SJCRH30 (cell line): ENCODE data around the gene CDH6. TPM values are rescaled to one million over a fixed set of nuclear protein-coding genes. Genes with fewer than 3 reads are reported as not detected.

Experiments
- DNase-seq, 2 experiments: peaks; one replicate each; pipeline ENCODE4 v3.0.0-alpha.2; 2015 to 2020
- H3K27ac ChIP-seq: fragments of 250-450 bp; sonication (Bioruptor Pico); 2 replicates; pipeline ENCODE4 v1.5.1; 2020; ENCODE audit warnings: mild to moderate bottlenecking, moderate library complexity
- H3K27me3 ChIP-seq: fragments of 250-450 bp; sonication (Bioruptor Pico); 2 replicates; pipeline ENCODE4 v1.5.1; 2020; ENCODE audit warnings: mild to moderate bottlenecking, moderate library complexity
- H3K36me3 ChIP-seq: fragments of 250-450 bp; sonication (Bioruptor Pico); 2 replicates; pipeline ENCODE4 v1.5.1; 2020; ENCODE audit warnings: mild to moderate bottlenecking, moderate library complexity
- H3K4me1 ChIP-seq: fragments of 250-450 bp; sonication (Bioruptor Pico); 2 replicates; pipeline ENCODE4 v1.5.1; 2020; ENCODE audit warnings: mild to moderate bottlenecking, moderate library complexity
- H3K4me3 ChIP-seq: fragments of 250-450 bp; sonication (Bioruptor Pico); 2 replicates; pipeline ENCODE4 v1.5.1; 2020; ENCODE audit warnings: mild to moderate bottlenecking, moderate library complexity
- H3K9me3 ChIP-seq: fragments of 250-450 bp; sonication (Bioruptor Pico); replicated peaks from 2 replicates; pipeline ENCODE4 v1.5.1; 2020; ENCODE audit warnings: mild to moderate bottlenecking, moderate library complexity
- total RNA-seq: library from RNA; depleted of rRNA; stranded (reverse); fragments of >200 nt; shearing (Covaris generic); gene quantifications from 2 replicates; pipeline ENCODE4 v1.2.3, GENCODE V29; 2014

Gene CDH6
- total RNA-seq, 1 experiment from 2014 or later = 8.3 TPM

DNA sequence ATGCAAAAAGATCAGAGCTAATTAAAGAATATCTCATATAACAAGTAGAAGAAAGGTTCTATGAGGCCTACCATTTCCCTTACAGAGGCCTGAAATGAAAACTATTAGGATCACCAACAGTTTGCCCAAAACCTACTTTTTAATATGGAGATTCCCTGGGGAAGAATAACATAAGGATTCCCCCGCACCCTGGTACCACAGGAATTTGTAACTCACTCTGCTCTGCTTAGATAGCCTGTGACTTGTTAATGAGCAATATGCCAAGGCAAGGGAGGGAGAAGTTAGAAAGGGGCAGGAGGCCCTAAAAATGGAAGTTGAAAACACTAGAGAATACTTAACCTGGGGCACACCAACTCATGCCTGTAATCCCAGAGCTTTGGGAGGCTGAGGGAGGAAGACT lies 107.0 kb downstream of the CDH6 start:
- no peak for DNase-seq
- Histone ChIP-seq H3K27ac (no peak overlapping the region), H3K4me3 (no peak overlapping the region), H3K4me1 (no peaks in the 10 kb centered on the region), H3K27me3 (no peaks in the 10 kb centered on the region), H3K36me3 (peaks cover 2% of the 10 kb centered on the region; the same call in 1 of the 2 replicates), H3K9me3 (no peaks in the 10 kb centered on the region)

DNA sequence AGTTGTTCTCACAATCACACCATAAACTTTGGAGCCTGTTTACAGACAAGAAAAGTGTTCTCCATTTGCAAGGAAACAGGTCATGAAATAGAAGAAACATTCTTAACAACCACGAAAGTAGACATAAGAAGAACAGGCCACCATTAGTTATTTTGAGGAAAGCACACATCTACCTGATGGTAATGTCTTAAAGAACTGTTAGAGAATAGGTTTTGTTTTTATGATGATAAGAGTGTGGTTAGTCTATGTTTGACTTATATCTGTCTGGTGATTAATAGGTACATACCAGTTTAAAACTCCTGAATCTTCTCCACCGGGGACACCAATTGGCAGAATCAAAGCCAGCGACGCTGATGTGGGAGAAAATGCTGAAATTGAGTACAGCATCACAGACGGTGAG lies 108.3 kb downstream of the CDH6 start:
- Histone ChIP-seq H3K9me3 (no peaks in the 10 kb centered on the region), H3K36me3 (peaks cover 2% of the 10 kb centered on the region; the same call in 1 of the 2 replicates), H3K4me3 (no peak overlapping the region), H3K27me3 (no peaks in the 10 kb centered on the region), H3K27ac (no peak overlapping the region), H3K4me1 (no peaks in the 10 kb centered on the region)
- DNase-seq = no peak

DNA sequence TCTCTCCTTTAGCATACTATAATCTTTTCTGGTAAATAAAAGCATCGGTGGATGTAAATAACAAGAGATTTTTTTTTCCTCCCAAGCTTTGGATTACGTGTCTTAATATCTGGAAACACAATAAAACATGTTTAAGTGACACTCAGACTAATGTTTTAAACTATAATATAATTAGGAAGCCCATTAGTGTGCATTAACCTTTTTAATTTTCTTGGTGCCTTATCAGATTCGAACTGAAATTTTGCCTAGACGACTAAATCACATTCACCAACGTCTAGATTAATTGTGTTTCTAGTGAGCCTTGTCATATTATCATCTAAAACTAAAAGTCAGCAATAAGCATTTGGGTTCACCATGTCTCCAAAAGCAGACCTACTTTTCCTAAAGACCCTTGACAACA lies 110.2 kb downstream of the CDH6 start:
- no peak for DNase-seq
- Histone ChIP-seq H3K27ac (no peak overlapping the region), H3K4me1 (no peaks in the 10 kb centered on the region), H3K27me3 (no peaks in the 10 kb centered on the region), H3K4me3 (no peak overlapping the region), H3K36me3 (peaks cover 2% of the 10 kb centered on the region; the same call in 1 of the 2 replicates), H3K9me3 (no peaks in the 10 kb centered on the region)

DNA sequence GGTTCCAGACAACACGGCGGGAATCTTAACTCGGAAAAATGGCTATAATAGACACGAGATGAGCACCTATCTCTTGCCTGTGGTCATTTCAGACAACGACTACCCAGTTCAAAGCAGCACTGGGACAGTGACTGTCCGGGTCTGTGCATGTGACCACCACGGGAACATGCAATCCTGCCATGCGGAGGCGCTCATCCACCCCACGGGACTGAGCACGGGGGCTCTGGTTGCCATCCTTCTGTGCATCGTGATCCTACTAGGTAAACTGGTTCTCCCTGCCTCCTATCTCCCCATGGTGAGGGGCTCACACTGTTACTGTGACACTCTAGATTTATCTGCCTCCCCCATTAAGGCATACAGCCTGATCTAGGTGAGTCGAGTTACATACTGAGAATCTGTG lies 124.2 kb downstream of the CDH6 start:
- H3K4me1 ChIP-seq = no peaks in the 10 kb centered on the region
- no peaks in the 10 kb centered on the region for H3K9me3 ChIP-seq
- DNase-seq = no peak
- H3K27me3 ChIP-seq = no peaks in the 10 kb centered on the region
- H3K36me3 ChIP-seq = no peaks in the 10 kb centered on the region
- H3K4me3 ChIP-seq = no peak overlapping the region
- no peak overlapping the region for H3K27ac ChIP-seq

DNA sequence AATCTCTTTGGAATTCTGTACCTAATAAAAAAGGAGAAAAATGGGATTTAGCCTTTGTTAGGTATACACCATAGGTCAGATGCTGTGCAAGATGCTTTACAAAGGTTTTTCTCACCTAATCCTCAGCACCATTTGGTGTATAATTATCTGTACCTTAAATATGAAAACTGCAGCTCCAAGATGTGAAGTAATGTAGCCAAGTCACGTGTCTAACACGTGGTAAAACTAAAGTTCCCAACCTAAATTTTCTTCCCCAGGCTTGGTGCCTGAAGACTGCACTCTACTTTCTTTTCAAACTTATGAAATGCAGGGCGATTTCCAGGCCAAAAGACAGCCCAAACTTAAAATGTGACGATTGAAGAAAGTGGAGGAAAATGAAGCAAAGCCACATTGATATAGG lies 125.8 kb downstream of the CDH6 start:
- DNase-seq = no peak
- Histone ChIP-seq H3K4me1 (no peaks in the 10 kb centered on the region), H3K36me3 (no peaks in the 10 kb centered on the region), H3K4me3 (no peak overlapping the region), H3K27me3 (no peaks in the 10 kb centered on the region), H3K9me3 (no peaks in the 10 kb centered on the region), H3K27ac (no peak overlapping the region)

DNA sequence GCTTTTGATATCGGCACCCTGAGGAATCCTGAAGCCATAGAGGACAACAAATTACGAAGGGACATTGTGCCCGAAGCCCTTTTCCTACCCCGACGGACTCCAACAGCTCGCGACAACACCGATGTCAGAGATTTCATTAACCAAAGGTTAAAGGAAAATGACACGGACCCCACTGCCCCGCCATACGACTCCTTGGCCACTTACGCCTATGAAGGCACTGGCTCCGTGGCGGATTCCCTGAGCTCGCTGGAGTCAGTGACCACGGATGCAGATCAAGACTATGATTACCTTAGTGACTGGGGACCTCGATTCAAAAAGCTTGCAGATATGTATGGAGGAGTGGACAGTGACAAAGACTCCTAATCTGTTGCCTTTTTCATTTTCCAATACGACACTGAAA lies 129.5 kb downstream of the CDH6 start:
- no peak overlapping the region for H3K27ac ChIP-seq
- no peaks in the 10 kb centered on the region for H3K27me3 ChIP-seq
- no peak overlapping the region for H3K4me3 ChIP-seq
- H3K9me3 ChIP-seq = no peaks in the 10 kb centered on the region
- no peak for DNase-seq
- no peaks in the 10 kb centered on the region for H3K36me3 ChIP-seq
- no peaks in the 10 kb centered on the region for H3K4me1 ChIP-seq

DNA sequence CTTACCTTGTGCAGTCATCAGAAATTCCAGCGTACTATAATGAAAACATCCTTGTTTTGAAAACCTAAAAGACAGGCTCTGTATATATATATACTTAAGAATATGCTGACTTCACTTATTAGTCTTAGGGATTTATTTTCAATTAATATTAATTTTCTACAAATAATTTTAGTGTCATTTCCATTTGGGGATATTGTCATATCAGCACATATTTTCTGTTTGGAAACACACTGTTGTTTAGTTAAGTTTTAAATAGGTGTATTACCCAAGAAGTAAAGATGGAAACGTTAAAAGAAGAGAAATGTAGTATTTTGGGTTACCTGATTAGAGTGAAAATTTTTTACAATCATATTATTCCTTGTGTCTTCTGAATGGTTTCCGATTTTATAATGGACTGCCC lies 131.4 kb downstream of the CDH6 start:
- H3K9me3 ChIP-seq = no peaks in the 10 kb centered on the region
- H3K27me3 ChIP-seq = no peaks in the 10 kb centered on the region
- H3K36me3 ChIP-seq = no peaks in the 10 kb centered on the region
- DNase-seq = no peak
- H3K4me3 ChIP-seq = no peak overlapping the region
- no peaks in the 10 kb centered on the region for H3K4me1 ChIP-seq
- H3K27ac ChIP-seq = no peak overlapping the region

DNA sequence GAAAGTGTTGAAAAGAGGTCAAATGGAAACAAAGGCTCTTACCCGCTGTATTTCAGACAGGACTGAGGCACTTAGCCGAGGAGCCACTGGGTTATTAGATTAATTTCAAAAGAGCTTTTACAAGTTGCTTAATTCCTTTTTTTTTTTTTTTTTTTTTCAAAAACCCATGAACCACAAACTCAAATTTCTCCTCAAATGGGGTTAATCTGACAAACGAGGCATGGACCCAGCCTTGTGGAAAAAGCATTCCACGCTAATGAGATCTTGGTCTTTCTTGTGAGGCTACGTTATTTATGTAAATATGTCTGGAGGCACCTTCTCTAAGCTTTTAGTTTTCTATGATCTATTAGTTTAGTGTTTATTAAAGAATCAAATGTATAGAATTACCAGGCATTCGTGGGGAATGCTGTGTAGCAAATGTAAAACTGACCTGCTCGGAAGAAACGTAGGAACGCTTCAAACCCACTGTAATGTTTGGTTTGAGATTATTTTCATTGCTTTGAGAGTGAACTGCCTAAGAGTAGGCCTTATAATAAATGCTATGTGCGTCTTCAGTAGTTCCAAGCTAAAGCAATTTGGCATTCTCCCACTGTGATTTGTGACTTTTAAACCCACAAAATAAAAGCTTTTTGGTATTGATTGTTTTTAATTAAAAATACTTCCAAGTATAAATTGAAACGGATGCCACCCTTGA lies 134.7 kb downstream of the CDH6 start:
- no peaks in the 10 kb centered on the region for H3K4me1 ChIP-seq
- no peak for DNase-seq
- H3K27me3 ChIP-seq = no peaks in the 10 kb centered on the region
- H3K9me3 ChIP-seq = no peaks in the 10 kb centered on the region
- no peak overlapping the region for H3K4me3 ChIP-seq
- H3K36me3 ChIP-seq = no peaks in the 10 kb centered on the region
- H3K27ac ChIP-seq = no peak overlapping the region

DNA sequence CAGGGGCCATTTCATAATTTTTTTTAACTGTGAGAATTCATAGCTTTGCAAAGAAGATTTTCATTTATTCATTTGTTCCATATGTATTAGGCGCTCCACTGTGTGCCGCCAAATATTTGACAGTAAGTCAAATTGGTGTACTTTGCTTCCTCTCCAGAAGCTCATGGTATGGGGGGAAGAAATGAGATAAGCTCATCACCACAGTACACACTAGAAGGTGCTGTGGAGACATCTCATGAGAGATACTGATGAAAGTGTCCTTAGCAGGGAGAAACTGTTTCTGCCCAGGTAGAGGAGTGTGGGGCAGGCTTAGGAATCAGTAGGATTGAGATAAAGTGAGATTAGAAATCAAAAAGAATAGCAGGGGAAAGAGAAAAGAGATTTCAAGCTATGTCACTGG lies 136.2 kb downstream of the CDH6 start:
- no peaks in the 10 kb centered on the region for H3K27me3 ChIP-seq
- no peak overlapping the region for H3K27ac ChIP-seq
- no peak overlapping the region for H3K4me3 ChIP-seq
- no peaks in the 10 kb centered on the region for H3K36me3 ChIP-seq
- no peaks in the 10 kb centered on the region for H3K4me1 ChIP-seq
- no peaks in the 10 kb centered on the region for H3K9me3 ChIP-seq
- DNase-seq = no peak

DNA sequence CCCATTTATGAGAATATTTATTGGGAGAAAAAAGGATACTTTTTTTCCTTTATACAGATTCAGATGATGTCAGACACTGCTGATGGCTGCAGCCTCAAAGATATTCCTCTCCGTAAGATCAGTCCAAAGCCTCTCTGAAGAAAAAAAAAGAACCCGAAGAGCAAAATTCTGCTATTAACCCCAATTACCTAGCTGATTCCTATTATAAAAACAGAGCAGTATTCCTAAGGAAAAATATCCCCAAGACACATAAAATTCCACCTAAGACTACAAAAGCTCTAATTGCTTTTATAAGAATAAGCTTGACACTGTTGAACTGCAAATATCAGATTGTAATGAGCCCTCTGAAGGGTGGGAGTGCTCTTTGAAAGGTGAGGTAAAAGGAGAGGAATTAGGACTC lies 138.7 kb downstream of the CDH6 start:
- no peaks in the 10 kb centered on the region for H3K27me3 ChIP-seq
- H3K36me3 ChIP-seq = no peaks in the 10 kb centered on the region
- H3K9me3 ChIP-seq = no peaks in the 10 kb centered on the region
- no peak for DNase-seq
- H3K4me1 ChIP-seq = no peaks in the 10 kb centered on the region
- H3K4me3 ChIP-seq = no peak overlapping the region
- no peak overlapping the region for H3K27ac ChIP-seq

DNA sequence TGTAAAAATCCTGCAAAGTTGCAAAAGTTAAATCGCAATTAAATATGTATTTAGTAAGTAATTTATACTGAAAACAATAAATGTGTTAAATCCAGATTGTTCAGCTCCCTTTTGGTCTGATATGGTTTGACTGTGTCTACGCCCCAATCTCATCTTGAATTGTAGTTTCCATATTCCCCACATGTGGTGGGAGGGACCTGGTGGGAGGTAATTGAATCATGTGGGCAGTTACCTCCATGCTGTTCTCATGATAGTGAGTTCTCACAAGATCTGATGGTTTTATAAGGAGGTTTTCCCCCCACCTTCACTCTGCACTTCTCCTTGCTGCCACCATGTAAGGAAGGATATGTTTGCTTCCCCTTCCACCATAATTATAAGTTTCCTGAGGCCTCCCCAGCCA lies 140.0 kb downstream of the CDH6 start:
- no peak overlapping the region for H3K27ac ChIP-seq
- DNase-seq = no peak
- no peaks in the 10 kb centered on the region for H3K4me1 ChIP-seq
- no peak overlapping the region for H3K4me3 ChIP-seq
- no peaks in the 10 kb centered on the region for H3K36me3 ChIP-seq
- no peaks in the 10 kb centered on the region for H3K27me3 ChIP-seq
- H3K9me3 ChIP-seq = no peaks in the 10 kb centered on the region

DNA sequence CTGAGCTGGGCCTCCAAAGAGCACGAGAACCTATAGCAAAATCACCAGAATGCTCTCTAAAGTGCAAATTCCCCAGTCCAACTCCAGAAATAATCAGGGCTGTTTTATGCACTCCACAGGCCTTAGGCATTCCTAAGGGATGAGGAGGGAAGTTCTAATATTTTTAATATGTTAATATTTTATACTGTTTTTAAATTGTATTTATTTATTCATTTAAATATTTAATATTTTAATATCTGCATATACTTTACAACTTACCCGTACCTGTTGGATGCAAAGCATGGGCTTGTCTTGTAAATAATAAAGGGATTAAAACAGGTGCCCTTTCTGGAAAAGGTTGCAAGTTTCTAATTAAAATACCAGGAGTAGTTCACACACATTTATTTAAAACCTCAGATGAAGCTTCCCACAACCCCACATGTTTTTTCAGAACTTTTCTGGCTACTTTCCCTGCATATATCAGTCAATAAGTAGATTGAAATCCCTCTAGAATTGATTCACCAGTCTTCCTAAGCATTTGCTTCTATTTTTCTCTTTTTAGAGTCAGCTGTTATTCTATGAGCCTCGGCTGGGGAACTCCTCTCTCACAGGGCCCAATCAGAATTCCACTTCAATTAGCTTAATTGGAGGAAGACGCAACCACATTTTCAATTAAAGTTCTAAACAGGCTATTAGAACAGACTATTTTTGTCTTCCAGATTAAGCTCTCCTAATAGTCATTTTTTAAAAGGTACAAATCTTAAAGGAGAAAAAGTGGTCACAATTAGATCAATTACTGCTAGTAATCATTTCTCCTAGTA lies 140.8 kb downstream of the CDH6 start:
- H3K4me3 ChIP-seq = no peak overlapping the region
- no peak overlapping the region for H3K27ac ChIP-seq
- DNase-seq = no peak
- H3K4me1 ChIP-seq = no peaks in the 10 kb centered on the region
- H3K9me3 ChIP-seq = no peaks in the 10 kb centered on the region
- H3K36me3 ChIP-seq = no peaks in the 10 kb centered on the region
- H3K27me3 ChIP-seq = no peaks in the 10 kb centered on the region

DNA sequence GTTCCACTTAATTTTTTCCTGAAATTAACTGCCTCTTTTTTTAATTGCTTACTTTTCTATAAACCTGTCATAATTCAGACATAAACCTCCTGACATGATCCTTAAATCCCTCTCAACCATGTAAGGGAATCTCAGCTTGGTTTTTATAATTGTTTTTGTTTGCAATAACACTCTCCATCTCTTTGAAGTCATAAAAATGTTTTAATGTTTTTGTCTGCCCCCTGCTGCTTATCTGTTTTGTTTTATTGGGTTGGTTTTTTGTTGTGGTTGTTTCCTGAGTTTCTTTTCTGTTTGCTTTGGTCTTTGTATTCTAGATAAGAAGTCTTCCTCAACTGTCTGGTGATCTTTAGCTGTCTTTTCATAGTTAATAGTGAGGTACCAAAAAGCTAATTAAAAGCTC lies 142.0 kb downstream of the CDH6 start:
- Histone ChIP-seq H3K4me1 (no peaks in the 10 kb centered on the region), H3K4me3 (no peak overlapping the region)
- no peak for DNase-seq

DNA sequence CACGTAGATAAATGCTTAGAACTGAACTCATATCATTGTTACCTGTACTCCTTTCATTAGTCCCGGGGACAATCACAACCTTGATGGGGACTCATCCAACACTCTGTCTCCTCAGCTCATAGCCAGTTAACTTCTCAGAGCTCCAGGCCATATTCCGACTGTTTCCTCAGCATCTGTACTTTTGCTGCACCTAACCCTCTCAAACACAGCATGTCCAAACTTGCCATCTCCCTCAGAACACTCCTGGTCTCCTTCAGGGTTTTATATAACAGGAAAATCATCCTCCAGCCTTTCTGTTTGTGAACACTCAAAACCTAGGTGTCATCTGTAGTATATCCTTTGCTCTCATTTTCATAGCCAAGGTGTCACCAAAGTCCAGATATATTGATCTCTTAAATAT lies 150.5 kb downstream of the CDH6 start:
- Histone ChIP-seq H3K9me3 (no peaks in the 10 kb centered on the region), H3K4me3 (no peak overlapping the region)
- no peak for DNase-seq

More for the DNA sequence above, 142.0 kb downstream of the CDH6 start:
- no peaks in the 10 kb centered on the region for H3K9me3 ChIP-seq
- H3K27ac ChIP-seq = no peak overlapping the region
- H3K36me3 ChIP-seq = no peaks in the 10 kb centered on the region
- H3K27me3 ChIP-seq = no peaks in the 10 kb centered on the region

DNA sequence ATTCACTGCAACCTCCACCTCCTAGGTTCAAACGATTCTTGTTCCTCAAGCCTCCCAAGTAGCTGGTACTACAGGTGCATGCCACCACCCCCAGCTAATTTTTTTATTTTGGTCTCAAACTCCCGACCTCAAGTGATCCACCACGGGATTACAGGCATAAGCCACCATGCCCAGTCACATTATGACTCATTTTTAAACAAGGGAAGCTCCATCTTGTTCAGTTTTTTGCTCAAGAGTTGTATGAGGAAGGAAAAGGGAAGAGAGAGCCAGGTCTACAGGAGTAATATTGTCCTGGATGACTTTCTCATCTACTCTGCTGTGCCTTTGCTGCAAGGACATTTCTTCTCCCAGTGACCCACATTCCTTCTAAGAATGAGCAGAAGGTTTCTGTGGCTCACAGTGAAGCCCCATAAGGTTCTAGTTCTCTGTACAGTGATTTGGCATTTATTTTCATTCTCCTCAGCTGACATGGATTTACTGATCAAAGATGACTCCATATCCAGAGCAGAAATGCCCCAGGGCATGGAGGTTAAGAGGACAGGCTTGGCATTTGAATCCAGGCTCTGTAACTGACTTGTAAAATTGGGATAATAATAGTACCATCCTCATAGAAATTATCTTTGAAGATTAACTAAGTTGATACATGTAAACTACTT lies 153.5 kb downstream of the CDH6 start:
- peak in 1 of 2 experiments; percentile 27 for DNase-seq
- no peaks in the 10 kb centered on the region for H3K36me3 ChIP-seq
- no peaks in the 10 kb centered on the region for H3K27me3 ChIP-seq
- no peak overlapping the region for H3K4me3 ChIP-seq
- peaks cover 5% of the 10 kb centered on the region for H3K4me1 ChIP-seq
- no peak overlapping the region for H3K27ac ChIP-seq
- no peaks in the 10 kb centered on the region for H3K9me3 ChIP-seq

More for the DNA sequence above, 150.5 kb downstream of the CDH6 start:
- H3K4me1 ChIP-seq = peaks cover 5% of the 10 kb centered on the region
- no peaks in the 10 kb centered on the region for H3K36me3 ChIP-seq
- H3K27ac ChIP-seq = no peak overlapping the region
- no peaks in the 10 kb centered on the region for H3K27me3 ChIP-seq
